ENCODE results near the gene IGF1R. TPM values are rescaled to one million over a fixed set of nuclear protein-coding genes. Genes with fewer than 3 reads are reported as not detected.

The IGF1R gene
- total and polyA plus RNA-seq, 2 of the 8 experiments (the other 6 are each of a cell fraction or from before 2014, with no cell fraction given), result 32.9 to 109 TPM

- TF ChIP-seq CHD7 (IDR thresholded peaks at IDR 0.05; ENCODE audit: insufficient replicate concordance, low read length) (no peak), JUN (IDR thresholded peaks at IDR 0.05; ENCODE audit: low read depth, low read length) (no peak), RFX5 (IDR thresholded peaks at IDR 0.05; ENCODE audit: borderline replicate concordance, low read depth, low read length) (no peak)
These were observed 153.8 kb downstream of the IGF1R start (continued) for GRCh38 chr15:98802187-98802586.
